HG02943 (cell line): ENCODE measurements around the gene PSME3.
"Not testable (repeated sequence)": the region's sequence is repeated elsewhere in the genome, so short reads cannot be mapped to it uniquely, and the experiment has no call there.

Source experiments
- ATAC-seq: cut with Tn5 transposase; IDR thresholded peaks from one replicate; pipeline ENCODE4 v1.9.1; 2021; ENCODE audit warnings: mild to moderate bottlenecking, low read depth, moderate library complexity; ENCODE audit not compliant: unreplicated experiment

PSME3 gene

DNA sequence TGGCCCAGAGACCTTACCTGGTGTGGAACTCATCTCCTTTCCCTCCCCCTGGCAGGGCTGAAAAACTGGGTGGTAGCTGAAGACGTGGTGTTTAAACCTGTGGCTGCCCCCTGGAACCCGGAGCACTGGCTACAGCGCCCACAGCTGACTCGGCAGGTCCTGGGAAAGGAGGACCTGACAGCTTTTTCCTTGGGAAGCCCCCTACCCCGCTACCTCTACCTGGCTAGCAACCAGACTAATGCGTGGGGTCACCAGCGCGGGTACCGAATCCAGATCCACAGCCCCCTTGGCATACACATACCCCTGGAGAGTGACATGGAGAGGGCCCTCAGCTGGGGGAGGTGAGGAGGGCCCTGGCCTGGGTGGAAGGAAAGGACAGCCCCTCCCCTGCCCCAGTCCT is 15.8 kb downstream of the PSME3 start:
- no peak for ATAC-seq

DNA sequence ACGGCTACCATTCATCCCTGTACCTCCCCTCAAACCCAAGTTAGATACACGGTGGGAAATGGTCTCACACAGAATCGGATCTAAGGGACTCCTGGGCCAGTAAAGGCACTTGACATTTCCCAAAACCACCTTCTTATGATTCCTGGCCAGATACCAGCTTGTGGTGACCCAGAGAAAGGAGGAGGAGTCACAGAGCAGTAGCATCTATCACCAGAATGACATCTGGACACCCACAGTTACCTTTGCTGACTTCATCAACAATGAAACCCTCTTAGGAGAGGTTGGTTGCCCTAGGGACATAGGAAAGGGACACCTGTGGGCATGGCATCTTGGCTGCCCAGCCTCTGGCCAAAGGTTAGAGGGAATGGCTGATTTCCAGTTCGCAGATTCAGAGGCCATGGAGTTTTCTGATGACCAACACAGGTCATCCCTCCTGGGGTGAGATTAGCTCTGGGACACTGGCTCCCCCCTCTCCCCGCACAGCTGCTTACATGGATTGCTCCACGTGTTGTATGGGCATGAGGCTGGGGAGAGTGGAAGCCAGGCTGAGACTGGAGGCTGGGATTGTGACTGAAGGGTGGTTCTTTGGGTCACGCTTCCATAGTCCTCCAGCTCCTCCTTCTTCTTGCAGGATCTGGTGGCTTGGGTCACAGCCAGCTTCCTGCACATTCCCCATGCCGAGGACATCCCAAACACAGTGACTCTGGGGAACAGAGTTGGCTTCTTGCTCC is 16.4 kb downstream of the PSME3 start:
- no peak for ATAC-seq

DNA sequence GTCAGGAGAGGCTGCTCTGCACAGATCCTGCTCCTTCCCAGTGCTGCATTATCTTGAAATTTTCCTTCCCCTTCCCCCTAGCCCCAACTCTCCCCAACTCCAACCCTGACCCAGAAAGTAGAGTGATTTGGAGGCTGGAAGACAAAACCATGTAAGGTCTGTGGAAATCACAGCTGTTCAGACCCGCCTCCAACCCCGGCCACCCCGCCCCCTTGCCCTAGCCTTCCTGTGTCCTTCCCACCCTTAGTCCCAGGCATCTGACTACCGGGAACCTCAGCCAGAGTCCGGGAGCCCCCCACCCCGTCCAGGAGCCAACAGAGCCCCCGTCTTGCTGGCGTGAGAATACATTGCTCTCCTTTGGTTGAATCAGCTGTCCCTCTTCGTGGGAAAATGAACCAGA is 17.8 kb downstream of the PSME3 start, which contains the start of gene AOC3:
Gene AOC3 (plus strand): TSS at position 246 of the 400 bp plus-strand sequence. CDS start 145 bp downstream, at position 391.
- no peak for ATAC-seq

DNA sequence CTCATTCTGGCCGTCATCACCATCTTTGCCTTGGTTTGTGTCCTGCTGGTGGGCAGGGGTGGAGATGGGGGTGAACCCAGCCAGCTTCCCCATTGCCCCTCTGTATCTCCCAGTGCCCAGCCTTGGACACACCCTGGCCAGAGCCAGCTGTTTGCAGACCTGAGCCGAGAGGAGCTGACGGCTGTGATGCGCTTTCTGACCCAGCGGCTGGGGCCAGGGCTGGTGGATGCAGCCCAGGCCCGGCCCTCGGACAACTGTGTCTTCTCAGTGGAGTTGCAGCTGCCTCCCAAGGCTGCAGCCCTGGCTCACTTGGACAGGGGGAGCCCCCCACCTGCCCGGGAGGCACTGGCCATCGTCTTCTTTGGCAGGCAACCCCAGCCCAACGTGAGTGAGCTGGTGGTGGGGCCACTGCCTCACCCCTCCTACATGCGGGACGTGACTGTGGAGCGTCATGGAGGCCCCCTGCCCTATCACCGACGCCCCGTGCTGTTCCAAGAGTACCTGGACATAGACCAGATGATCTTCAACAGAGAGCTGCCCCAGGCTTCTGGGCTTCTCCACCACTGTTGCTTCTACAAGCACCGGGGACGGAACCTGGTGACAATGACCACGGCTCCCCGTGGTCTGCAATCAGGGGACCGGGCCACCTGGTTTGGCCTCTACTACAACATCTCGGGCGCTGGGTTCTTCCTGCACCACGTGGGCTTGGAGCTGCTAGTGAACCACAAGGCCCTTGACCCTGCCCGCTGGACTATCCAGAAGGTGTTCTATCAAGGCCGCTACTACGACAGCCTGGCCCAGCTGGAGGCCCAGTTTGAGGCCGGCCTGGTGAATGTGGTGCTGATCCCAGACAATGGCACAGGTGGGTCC is 18.4 kb downstream of the PSME3 start:
- ATAC-seq = not testable (repeated sequence)

DNA sequence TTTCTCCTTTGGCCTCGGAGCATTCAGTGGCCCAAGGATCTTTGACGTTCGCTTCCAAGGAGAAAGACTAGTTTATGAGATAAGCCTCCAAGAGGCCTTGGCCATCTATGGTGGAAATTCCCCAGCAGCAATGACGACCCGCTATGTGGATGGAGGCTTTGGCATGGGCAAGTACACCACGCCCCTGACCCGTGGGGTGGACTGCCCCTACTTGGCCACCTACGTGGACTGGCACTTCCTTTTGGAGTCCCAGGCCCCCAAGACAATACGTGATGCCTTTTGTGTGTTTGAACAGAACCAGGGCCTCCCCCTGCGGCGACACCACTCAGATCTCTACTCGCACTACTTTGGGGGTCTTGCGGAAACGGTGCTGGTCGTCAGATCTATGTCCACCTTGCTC is 19.2 kb downstream of the PSME3 start:
- ATAC-seq = no peak

DNA sequence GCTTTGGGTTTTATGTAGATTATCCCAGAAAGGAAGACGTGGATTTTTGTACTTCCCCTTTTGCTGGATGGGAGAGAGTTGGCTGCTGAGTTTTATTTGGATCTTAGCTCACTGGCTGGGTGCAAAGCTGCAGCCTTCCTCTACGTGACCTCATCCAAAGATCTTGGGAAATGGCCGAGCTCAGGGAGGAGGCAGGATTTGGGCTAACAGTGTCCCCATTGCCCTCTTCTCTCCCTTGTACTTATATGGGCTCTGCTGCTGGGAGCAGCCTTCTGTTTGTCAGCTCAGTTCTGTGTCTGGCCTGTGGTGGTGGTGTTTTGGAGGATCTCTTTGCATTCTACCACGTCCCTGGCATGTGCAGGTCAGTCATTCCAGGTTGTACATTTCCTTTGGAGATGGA is 19.8 kb downstream of the PSME3 start:
- no peak for ATAC-seq

DNA sequence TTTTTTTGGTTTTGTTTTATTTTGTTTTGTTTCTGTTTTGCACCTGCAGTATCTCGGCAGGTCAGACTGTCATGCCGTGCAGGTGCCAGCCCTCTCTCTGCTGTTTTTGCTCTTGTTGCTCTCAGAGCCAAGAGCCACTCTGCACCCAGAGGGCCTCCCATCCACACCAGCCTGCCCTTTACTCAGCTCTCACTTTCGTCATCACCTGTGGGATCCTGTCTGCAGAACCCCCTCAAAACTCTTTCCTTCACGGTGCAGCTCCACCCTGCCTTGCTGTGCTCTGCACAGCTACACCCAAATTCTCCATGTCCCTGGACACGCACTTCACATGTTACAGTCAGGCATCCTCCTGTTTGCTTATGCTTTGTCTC is 20.4 kb downstream of the PSME3 start:
- ATAC-seq = no peak

DNA sequence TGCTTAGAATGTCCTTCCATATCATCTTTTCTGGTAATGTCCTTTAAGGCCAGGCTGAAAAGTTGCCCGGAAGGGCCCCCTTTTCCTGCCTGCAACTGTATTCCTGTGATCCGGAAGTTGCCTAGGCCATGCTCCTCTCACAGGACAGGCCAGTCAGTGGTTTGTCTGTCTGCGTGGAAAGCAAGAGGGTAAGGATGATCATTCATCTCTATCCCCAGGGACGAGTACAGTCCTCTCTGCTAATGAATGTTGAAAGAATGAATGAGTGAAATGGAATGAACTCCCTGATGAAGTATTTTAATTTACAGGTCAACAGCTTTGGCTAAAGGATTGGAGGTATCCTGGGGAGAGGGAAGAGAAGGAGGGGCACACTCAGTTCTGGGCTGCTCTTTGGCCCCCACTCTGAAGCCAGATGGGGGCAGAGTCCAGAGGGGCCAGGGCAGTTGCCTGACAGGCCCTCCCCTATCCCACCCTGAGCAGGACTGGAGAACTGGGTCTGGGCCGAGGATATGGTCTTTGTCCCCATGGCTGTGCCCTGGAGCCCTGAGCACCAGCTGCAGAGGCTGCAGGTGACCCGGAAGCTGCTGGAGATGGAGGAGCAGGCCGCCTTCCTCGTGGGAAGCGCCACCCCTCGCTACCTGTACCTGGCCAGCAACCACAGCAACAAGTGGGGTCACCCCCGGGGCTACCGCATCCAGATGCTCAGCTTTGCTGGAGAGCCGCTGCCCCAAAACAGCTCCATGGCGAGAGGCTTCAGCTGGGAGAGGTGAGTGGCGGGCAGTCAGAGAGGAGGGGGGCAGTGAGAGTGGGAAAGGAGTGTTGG is 21.0 kb downstream of the PSME3 start:
- no peak for ATAC-seq

DNA sequence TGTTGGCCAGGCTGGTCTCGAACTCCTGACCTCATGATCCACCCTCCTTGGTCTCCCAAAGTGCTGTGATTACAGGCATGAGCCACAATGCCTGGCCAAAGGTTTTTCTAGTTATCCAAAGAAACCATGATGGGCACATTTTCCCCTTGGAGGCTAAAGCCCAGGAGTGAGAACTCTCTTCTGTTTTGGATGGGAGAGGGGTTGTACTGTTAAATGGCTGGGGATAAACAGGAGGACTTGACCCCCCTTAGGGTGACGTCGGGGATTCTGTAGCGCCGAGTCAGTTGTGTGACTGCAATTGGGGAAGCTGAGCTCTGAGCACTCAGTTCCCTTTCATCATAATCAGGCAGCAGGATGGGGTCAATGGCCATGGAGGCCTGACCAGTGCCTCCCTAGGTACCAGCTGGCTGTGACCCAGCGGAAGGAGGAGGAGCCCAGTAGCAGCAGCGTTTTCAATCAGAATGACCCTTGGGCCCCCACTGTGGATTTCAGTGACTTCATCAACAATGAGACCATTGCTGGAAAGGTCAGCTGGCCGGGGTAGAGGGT is 21.9 kb downstream of the PSME3 start:
- ATAC-seq = no peak

DNA sequence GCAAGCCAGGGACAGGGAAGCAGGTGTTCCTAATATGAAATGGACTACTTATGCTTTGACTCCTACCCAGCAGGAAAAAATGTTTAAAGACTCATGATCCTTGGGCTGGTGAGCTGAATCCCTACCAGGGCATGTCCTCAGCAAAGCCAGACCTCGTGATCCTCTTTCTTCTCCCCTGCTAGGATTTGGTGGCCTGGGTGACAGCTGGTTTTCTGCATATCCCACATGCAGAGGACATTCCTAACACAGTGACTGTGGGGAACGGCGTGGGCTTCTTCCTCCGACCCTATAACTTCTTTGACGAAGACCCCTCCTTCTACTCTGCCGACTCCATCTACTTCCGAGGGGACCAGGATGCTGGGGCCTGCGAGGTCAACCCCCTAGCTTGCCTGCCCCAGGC is 22.9 kb downstream of the PSME3 start:
- ATAC-seq = not testable (repeated sequence)

DNA sequence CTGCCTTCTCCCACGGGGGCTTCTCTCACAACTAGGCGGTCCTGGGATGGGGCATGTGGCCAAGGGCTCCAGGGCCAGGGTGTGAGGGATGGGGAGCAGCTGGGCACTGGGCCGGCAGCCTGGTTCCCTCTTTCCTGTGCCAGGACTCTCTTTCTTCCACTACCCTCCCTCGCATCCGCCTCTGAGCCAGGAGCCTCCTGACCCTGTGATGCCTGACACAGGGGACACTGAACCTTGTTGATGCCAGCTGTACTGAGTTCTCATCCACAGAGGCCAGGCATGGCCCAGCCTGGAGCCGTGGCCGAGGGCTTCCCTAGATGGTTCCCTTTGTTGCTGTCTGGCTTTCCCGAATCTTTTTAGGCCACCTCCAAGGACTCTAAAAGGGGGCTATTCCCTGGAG is 23.3 kb downstream of the PSME3 start:
- not testable (repeated sequence) for ATAC-seq

DNA sequence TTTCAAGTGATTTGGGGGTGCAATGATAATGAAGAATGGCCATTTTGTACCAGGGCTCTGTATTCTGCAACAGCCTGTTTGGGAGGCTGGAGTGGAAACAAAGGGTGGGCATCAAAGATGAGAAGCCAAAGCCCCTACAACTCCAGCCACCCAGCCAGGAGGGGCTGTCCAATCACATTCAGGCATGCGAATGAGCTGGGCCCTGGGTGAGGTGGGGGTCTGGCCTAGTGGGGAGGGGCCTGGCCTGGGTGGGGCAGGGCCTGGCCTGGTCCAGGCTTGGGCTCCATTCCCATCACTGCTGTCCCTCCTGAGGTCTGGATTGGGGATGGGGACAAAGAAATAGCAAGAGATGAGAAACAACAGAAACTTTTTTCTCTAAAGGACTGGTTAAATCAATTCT is 24.2 kb downstream of the PSME3 start:
- ATAC-seq = no peak

DNA sequence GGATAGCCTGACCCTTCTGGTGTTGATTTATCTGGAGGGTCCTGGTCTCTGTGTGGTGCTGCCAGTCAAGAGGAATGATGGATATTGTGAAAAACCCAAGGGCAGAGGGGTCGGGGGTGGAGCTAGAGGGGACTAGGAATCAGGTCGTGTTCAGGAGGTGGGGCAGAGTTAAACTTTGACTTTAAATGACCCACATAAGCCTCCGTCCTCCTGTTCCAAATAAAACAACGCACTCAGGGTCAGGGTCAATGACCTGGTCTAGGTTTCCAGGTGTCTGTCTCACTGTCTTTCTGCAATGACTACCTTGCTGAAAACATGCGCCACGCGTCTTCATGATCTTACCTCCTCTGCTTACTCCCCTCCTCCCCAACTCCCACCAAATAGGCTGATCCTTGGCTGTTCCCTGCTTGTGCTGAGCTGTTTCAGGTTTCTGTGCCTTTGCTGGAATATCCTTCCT is 32.5 kb downstream of the PSME3 start:
- ATAC-seq = no peak

DNA sequence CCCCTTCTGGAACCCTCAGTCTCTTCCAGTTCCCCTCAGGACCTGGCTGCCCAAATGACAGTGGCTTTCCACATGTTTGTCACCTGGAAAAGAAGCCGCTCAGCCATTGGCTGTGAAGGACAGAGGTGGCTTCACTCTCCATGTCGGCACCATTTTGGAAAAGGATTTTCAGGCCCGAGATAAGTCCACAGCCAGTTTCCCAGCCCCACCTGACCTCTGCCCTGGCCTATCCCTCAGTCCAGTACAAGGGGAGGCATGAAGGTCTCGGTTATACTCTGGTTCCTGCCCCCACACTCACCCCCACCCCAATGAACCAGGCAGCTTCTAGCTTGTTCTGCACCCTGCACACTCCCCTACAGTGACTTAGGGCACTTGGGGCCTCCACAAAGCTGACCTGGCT is 33.0 kb downstream of the PSME3 start:
- ATAC-seq = no peak

DNA sequence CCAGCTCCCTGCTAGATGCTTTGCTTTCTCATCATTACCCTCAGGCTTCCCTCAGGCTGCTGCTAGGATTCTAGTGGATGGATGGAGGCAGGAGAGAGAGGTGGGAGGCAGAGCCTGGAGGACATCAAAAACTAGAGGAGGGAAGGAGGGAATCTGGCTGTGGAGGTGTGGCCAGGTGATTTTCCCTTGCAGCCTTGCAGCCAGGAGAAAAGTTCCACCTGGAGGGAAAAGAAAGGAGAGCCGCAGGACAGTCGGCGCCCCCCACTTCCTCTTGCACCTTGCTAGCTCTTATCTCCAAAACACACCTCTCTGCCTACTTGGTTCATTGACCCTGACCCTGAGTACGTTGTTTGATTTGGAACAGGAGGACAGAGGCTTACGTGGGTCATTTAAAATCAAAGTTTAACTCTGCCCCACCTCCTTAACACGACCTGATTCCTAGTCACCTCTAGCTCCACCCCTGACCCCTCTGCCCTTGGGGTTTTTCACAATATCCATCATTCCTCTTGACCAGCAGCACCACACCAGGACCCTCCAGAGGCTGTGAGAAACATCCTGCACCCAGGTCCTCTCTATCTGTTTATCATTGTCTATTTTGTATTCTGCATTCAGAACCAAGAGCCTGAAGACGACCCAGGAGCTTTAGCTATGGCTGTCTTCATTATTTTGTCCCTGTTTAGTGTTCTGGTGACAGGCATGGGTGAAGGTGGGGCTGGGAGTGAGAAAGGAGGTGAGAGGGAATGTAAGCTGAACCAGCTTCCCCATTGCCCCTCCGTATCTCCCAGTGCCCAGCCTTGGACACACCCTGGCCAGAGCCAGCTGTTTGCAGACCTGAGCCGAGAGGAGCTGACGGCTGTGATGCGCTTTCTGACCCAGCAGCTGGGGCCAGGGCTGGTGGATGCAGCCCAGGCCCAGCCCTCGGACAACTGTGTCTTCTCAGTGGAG is 33.7 kb downstream of the PSME3 start:
- no peak for ATAC-seq

DNA sequence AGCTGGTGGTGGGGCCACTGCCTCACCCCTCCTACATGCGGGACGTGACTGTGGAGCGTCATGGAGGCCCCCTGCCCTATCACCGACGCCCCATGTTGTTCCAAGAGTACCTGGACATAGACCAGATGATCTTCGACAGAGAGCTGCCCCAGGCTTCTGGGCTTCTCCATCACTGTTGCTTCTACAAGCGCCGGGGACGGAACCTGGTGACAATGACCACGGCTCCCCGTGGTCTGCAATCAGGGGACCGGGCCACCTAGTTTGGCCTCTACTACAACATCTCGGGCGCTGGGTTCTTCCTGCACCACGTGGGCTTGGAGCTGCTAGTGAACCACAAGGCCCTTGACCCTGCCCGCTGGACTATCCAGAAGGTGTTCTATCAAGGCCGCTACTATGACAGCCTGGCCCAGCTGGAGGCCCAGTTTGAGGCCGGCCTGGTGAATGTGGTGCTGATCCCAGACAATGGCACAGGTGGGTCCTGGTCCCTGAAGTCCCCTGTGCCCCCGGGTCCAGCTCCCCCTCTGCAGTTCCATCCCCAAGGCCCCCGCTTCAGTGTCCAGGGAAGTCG is 34.6 kb downstream of the PSME3 start:
- not testable (repeated sequence) for ATAC-seq

DNA sequence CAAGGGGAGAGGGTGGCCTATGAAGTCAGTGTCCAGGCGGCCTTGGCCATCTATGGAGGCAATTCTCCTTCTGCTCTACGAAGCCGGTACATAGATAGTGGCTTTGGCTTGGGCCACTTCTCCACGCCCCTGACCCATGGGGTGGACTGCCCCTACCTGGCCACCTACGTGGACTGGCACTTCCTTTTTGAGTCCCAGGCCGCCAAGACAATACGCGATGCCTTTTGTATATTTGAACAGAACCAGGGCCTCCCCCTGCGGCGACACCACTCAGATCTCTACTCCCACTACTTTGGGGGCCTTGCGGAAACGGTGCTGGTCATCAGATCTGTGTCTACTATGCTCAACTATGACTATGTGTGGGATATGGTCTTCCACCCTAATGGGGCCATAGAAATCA is 35.1 kb downstream of the PSME3 start:
- no peak for ATAC-seq

DNA sequence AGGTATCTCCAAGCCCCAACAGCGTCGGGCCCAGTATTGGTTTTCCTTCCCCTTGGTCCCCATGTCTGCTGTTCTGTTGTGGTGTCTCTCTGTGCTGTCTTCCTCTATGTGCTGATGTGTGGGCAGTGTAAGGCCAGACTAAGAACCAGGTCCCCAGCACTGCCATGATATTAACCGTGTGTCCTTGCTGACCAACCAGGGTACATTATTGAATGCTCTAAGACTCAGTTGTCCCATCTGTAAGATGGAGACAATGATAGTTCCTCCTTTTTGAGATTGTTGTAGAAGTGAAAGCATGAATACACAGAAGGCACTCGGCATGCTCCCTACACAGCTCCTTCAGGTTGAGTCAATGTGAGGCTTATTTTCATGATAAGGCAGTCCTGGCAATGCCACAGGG is 38.5 kb downstream of the PSME3 start:
- no peak for ATAC-seq
